ENCODE results near the gene CDKN2B-AS1.
A peak's percentile ranks its signal among the peaks of the same experiment; 100 is the strongest.

The CDKN2B-AS1 gene

GRCh38 chr9:21982391-21982790 is 12.2 kb upstream of the CDKN2B-AS1 start:
- no peak overlapping the region for H3K27ac ChIP-seq
- TF ChIP-seq Cebpa-rat (IDR thresholded peaks at IDR 0.05), result no peak
- H3K9ac ChIP-seq, result no peak overlapping the region
- no peak overlapping the region for H3K4me2 ChIP-seq
- H3K27me3 ChIP-seq, result peaks cover 97% of the 10 kb centered on the region
- H3K9me3 ChIP-seq, result peaks cover 11% of the 10 kb centered on the region; the same call in 1 of the 2 replicates
- H4K20me1 ChIP-seq, result peaks cover 92% of the 10 kb centered on the region
- H3K36me3 ChIP-seq, result no peaks in the 10 kb centered on the region
- no peaks in the 10 kb centered on the region for H3K4me1 ChIP-seq
- H3K4me3 ChIP-seq, result no peak overlapping the region

- Histone ChIP-seq H3K9ac (no peak overlapping the region), H3K4me2 (no peak overlapping the region), H3K27ac (no peak overlapping the region), H3K36me3 (no peaks in the 10 kb centered on the region), H3K9me3 (0 out of 2 replicates have a peak, but pooled peaks cover 9% of the 10 kb centered on the region), H3K4me3 (no peak overlapping the region), H3K27me3 (peaks cover 97% of the 10 kb centered on the region), H3K4me1 (no peaks in the 10 kb centered on the region), H4K20me1 (peaks cover 92% of the 10 kb centered on the region)
- no peak for TF ChIP-seq Cebpa-rat (IDR thresholded peaks at IDR 0.05)
Measured at GRCh38 chr9:21982861-21983560, 11.6 kb upstream of the CDKN2B-AS1 start.

- peaks cover 97% of the 10 kb centered on the region for H3K27me3 ChIP-seq
- no peak for TF ChIP-seq Cebpa-rat (IDR thresholded peaks at IDR 0.05)
- H3K36me3 ChIP-seq, result no peaks in the 10 kb centered on the region
- H3K4me1 ChIP-seq, result no peaks in the 10 kb centered on the region
- no peak overlapping the region for H3K27ac ChIP-seq
- no peak overlapping the region for H3K4me2 ChIP-seq
- 0 out of 2 replicates have a peak, but pooled peaks cover 9% of the 10 kb centered on the region for H3K9me3 ChIP-seq
- H4K20me1 ChIP-seq, result peaks cover 92% of the 10 kb centered on the region
- no peak overlapping the region for H3K4me3 ChIP-seq
- no peak overlapping the region for H3K9ac ChIP-seq
Measured at GRCh38 chr9:21983561-21983935, 11.0 kb upstream of the CDKN2B-AS1 start.

GRCh38 chr9:21984101-21984500 is 10.5 kb upstream of the CDKN2B-AS1 start:
- H3K27me3 ChIP-seq, result peaks cover 97% of the 10 kb centered on the region
- H3K4me2 ChIP-seq, result no peak overlapping the region
- no peaks in the 10 kb centered on the region for H3K36me3 ChIP-seq
- no peak overlapping the region for H3K4me3 ChIP-seq
- no peaks in the 10 kb centered on the region for H3K4me1 ChIP-seq
- H4K20me1 ChIP-seq, result peaks cover 92% of the 10 kb centered on the region
- peaks cover 8% of the 10 kb centered on the region; the same call in 1 of the 2 replicates for H3K9me3 ChIP-seq
- no peak overlapping the region for H3K9ac ChIP-seq
- TF ChIP-seq Cebpa-rat (IDR thresholded peaks at IDR 0.05), result no peak
- H3K27ac ChIP-seq, result no peak overlapping the region

GRCh38 chr9:21985964-21986667 is 8.5 kb upstream of the CDKN2B-AS1 start:
- Histone ChIP-seq H3K4me1 (no peaks in the 10 kb centered on the region), H3K4me2 (no peak overlapping the region), H3K36me3 (peaks cover 7% of the 10 kb centered on the region; the same call in 1 of the 2 replicates), H3K27me3 (peaks cover 100% of the 10 kb centered on the region), H3K9me3 (peaks cover 13% of the 10 kb centered on the region), H3K4me3 (no peak overlapping the region), H3K27ac (no peak overlapping the region), H4K20me1 (peaks cover 100% of the 10 kb centered on the region), H3K9ac (no peak overlapping the region)
- no peak for TF ChIP-seq Cebpa-rat (IDR thresholded peaks at IDR 0.05)

GRCh38 chr9:21988056-21988990 is 6.3 kb upstream of the CDKN2B-AS1 start:
- Histone ChIP-seq H3K9ac (no peak overlapping the region), H3K4me1 (no peaks in the 10 kb centered on the region), H4K20me1 (peaks cover 94% of the 10 kb centered on the region), H3K27me3 (peaks cover 93% of the 10 kb centered on the region), H3K4me3 (no peak overlapping the region), H3K9me3 (peaks cover 13% of the 10 kb centered on the region), H3K4me2 (no peak overlapping the region), H3K36me3 (peaks cover 7% of the 10 kb centered on the region; the same call in 1 of the 2 replicates), H3K27ac (no peak overlapping the region)
- TF ChIP-seq Cebpa-rat (IDR thresholded peaks at IDR 0.05), result no peak

- H3K27me3 ChIP-seq, result peaks cover 91% of the 10 kb centered on the region
- peaks cover 89% of the 10 kb centered on the region for H4K20me1 ChIP-seq
- H3K9ac ChIP-seq, result no peak overlapping the region
- no peak overlapping the region for H3K27ac ChIP-seq
- peaks cover 13% of the 10 kb centered on the region for H3K9me3 ChIP-seq
- H3K4me3 ChIP-seq, result 0 out of 2 replicates have a peak overlapping the region, but pooled peaks have one; percentile 4
- peaks cover 7% of the 10 kb centered on the region; the same call in 1 of the 2 replicates for H3K36me3 ChIP-seq
- no peak for TF ChIP-seq Cebpa-rat (IDR thresholded peaks at IDR 0.05)
- H3K4me1 ChIP-seq, result peaks cover 4% of the 10 kb centered on the region; the same call in 1 of the 2 replicates
- no peak overlapping the region for H3K4me2 ChIP-seq
Measured at GRCh38 chr9:21989440-21990189, 5.0 kb upstream of the CDKN2B-AS1 start.

GRCh38 chr9:21991072-21991959 is 3.3 kb upstream of the CDKN2B-AS1 start:
- Histone ChIP-seq H4K20me1 (peaks cover 83% of the 10 kb centered on the region), H3K9me3 (peaks cover 13% of the 10 kb centered on the region), H3K4me1 (peaks cover 12% of the 10 kb centered on the region), H3K27me3 (peaks cover 91% of the 10 kb centered on the region), H3K4me2 (no peak overlapping the region), H3K36me3 (peaks cover 7% of the 10 kb centered on the region; the same call in 1 of the 2 replicates), H3K27ac (no peak overlapping the region), H3K9ac (no peak overlapping the region), H3K4me3 (no peak overlapping the region)
- no peak for TF ChIP-seq Cebpa-rat (IDR thresholded peaks at IDR 0.05)

Measured in BLaER1 (cell line).